GM12892 (cell line): ENCODE results near the gene USH1G.
A peak's percentile ranks its signal among the peaks of the same experiment; 100 is the strongest.

Experiments used
- DNase-seq: peaks from one replicate; pipeline ENCODE4 v3.0.0; 2011; ENCODE audit not compliant: insufficient read length
- FAIRE-seq: peaks from 2 replicates; lab custom pipeline; 2011; peaks lifted over from hg19 to GRCh38; lab: Jason Lieb, UNC
- POLR2A ChIP-seq: IDR thresholded peaks from 2 replicates; pipeline ENCODE4 v1.6.1; 2011; ENCODE audit warnings: low read depth, low read length, control low read depth
- POLR2AphosphoS5 ChIP-seq: IDR thresholded peaks from 2 replicates; pipeline ENCODE4 v1.6.1; 2011; ENCODE audit warnings: low read depth, low read length, control low read depth
- TAF1 ChIP-seq: IDR thresholded peaks from 2 replicates; pipeline ENCODE4 v1.6.1; 2011; ENCODE audit warnings: low read depth, mild to moderate bottlenecking, control low read depth, low read length, borderline replicate concordance

The USH1G gene

DNA sequence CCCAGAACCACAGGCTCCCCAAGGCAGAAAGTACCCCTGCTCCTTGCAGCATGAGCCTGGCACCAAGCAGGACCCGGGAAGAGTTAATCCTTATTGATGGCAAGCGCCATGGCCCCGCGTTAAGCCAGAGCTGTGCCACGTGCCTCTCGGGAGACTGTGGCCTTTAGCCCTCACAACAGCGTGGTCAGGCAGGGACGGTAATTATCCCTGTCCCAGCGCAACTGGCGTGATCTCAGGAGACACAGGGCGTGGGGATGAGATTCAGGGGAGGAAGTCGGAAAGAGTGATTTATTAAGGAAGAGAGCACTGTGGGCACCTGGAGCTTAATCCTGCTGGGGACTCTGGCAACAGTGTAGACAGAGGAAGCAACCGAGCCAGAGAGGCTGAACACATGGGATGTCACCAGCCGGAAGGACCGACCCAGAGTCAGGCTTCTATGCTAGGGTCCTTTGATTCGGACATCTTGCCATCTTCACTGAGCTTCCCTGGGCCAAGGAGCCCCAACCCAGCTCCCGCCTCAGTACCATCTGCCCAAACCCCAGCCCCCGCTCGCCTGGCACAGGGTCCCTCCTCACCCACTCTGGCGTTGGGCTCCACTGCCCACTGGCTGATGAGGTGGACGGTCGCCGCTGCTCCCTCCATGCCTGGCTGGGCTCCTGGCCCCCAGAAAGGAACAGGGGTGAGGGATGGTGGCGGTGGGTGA is 29.5 kb upstream of the USH1G start:
- FAIRE-seq (no peak), DNase-seq (no peak)
- TF ChIP-seq TAF1 = no peak
- TF ChIP-seq POLR2A = no peak

DNA sequence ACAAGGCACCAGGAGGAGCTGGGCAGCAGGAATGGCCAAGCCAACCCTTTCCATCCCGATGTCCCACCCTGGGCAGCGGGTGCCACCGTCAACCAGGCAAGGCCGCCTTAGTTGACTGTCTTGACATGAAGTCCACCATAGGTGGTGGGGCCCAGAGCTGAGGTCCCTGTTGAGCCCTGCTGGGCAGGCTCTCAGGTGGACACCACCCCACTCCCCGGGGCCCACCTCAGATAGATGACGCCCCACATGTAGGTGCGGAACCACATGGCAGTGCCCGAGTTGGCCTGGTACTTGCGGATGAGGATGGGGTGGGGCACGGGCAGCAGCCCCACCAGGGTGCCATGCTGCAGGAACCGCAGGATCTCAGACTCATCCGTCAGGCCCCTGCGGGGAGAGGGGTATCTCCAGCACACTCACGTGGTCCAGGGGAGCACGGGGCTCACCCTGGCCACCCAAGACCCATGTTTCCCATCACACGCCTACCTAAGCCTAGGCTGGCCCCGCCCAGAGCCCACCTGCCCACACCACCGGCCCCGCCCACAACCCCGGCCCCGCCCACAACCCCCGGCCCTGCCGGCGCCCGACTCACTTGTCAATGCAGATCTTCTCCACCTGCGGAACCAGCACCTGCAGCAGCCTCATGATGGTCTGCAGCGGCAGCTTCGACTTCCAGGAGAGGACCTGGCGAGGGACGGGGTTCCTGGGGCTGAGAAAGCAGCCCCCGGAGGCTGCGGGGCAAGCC is 28.8 kb upstream of the USH1G start:
- DNase-seq (no peak), FAIRE-seq (no peak)
- TF ChIP-seq TAF1 (no peak), POLR2AphosphoS5 (no peak), POLR2A (no peak)

DNA sequence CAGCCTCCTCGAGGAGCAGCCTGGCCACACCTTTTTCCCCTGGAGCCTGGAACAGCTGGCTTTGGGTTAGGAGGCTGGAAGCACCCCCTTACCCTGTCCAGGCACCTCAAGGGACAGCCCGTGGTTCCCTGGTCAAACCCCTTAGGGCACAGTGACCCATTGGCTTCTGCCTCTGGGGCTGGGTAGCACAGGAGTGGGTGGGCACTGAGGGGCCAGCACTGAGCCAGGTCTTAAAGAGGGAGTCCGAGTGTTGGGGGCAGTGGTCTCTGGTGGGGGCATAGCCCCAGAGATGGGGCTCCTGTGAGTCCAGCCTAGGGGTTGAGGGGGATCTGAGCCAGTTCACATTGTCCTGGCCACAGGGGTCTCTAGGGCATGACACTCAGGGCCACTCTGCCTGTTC is 28.0 kb upstream of the USH1G start:
- no peak for TF ChIP-seq POLR2A
- TF ChIP-seq TAF1 = no peak
- no peak for TF ChIP-seq POLR2AphosphoS5
- no peak for FAIRE-seq
- no peak for DNase-seq

DNA sequence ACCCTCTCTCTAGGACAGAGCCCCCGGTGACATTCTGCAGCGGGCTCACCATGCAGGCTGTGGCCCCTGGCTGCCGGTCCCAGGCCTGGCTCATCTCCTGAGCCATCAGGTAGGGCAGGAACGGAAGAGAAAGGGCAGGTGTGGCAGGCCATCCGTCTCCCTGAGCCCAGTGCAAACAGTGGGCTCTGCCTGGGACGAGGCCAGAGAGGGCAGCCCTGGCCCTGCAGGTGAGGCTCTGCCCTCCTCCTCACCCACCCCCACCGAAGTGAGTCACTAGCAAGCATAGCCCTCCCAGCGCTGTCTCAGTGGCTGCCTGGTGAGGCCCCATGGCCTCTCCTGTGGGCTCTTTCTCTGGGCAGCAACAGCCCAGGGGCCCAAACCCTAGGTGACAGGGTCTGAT is 27.2 kb upstream of the USH1G start:
- no peak for DNase-seq
- TF ChIP-seq TAF1 (no peak), POLR2A (no peak)
- no peak for FAIRE-seq

DNA sequence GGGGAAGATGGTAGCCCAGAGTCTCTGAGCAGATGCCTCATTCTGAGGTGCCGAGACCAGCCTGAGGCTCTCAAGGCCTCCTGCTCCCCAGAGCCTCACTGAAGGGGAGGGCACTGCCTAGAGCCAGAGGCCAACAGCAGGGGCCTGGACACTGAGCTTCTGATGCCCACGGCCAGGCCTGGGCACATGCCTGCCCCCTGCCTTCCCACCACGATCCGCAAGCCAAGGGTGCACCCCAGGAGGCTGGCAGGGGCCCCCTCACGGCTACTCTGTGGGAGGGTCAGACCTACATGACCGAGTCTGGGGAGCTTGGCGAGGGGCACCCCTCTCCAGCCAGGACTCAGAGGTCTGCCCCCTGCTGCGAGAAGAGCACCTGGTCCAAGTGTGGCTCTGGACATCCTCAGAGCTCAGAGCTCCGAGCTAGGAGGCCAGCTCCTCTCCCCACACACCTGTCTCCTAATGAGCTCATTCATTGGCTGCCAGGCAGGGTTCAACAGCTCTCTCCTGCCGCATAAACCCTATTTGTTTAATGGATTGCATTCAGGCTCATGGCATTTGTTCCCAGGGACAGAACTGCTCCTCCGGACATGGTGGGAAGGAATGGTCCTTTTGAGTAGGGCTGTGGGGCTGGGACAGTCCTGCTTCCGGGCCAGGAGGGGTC is 26.5 kb upstream of the USH1G start:
- no peak for TF ChIP-seq TAF1
- no peak for TF ChIP-seq POLR2A
- no peak for TF ChIP-seq POLR2AphosphoS5

DNA sequence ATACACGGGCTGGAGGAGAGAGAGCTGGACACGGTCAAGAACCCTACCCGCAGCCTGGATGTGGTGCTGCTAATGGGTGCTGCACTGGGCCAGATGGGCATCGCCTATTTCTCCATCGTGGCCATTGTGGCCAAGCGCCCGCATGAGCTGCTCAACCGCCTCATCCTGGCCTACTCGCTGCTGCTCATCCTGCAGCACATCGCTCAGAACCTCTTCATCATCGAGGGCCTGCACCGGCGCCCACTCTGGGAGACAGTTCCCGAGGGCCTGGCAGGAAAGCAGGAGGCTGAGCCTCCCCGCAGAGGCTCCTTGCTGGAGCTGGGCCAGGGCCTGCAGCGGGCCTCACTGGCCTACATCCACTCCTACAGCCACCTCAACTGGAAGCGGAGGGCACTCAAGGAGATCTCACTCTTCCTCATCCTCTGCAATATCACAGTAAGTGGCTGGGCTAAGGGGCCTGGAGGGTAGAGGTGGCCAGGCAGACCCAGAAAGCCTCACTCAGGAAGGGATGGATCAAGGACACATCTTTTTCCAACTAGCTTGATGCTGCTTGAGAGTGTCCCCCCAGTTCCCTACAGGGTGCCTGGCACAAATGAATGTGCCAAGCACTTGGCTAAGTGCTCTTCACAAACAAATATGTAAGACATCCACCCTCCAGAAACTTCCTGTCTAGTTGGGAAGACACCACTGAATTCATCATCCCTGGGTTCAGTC is 24.1 kb upstream of the USH1G start:
- no peak for FAIRE-seq
- no peak for DNase-seq
- no peak for TF ChIP-seq POLR2A
- TF ChIP-seq TAF1 = no peak
- TF ChIP-seq POLR2AphosphoS5 = no peak

More for the DNA sequence above, 26.5 kb upstream of the USH1G start:
- no peak for DNase-seq
- no peak for FAIRE-seq

DNA sequence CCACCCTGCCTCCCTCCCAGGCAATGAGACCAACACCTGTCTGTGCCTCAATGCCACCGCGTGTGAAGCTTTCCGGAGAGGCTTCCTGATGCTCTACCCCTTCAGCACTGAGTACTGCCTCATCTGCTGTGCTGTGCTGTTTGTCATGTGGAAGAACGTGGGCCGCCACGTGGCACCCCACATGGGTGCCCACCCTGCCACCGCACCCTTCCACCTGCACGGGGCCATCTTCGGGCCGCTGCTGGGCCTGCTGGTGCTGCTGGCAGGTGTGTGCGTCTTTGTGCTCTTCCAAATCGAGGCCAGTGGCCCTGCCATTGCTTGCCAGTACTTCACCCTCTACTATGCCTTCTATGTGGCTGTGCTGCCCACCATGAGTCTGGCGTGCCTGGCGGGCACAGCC is 23.6 kb upstream of the USH1G start:
- FAIRE-seq (no peak), DNase-seq (no peak)
- TF ChIP-seq POLR2A (no peak), POLR2AphosphoS5 (no peak), TAF1 (no peak)

DNA sequence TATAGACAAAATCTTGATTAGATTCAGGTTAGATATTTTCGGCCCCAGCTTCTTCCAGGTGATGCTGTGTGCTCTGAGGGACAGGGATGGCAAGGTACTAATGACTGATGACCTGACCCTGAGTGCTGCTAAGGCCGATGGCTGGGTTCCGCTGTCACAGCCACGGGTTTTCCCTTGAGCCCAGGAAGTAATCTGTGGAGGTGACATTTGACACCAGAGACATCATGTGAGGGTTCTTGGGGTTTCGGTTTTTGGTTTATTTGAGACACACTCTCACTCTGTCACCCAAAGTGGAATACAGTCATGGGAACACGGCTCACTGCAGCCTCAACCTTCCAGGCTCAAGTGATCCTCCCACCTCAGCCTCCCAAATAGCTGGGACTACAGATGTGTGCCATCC is 22.5 kb upstream of the USH1G start:
- TF ChIP-seq POLR2A (peak; percentile 54; the same call in 1 of the 2 replicates), POLR2AphosphoS5 (no peak)
- FAIRE-seq (peak; percentile 81), DNase-seq (no peak)

DNA sequence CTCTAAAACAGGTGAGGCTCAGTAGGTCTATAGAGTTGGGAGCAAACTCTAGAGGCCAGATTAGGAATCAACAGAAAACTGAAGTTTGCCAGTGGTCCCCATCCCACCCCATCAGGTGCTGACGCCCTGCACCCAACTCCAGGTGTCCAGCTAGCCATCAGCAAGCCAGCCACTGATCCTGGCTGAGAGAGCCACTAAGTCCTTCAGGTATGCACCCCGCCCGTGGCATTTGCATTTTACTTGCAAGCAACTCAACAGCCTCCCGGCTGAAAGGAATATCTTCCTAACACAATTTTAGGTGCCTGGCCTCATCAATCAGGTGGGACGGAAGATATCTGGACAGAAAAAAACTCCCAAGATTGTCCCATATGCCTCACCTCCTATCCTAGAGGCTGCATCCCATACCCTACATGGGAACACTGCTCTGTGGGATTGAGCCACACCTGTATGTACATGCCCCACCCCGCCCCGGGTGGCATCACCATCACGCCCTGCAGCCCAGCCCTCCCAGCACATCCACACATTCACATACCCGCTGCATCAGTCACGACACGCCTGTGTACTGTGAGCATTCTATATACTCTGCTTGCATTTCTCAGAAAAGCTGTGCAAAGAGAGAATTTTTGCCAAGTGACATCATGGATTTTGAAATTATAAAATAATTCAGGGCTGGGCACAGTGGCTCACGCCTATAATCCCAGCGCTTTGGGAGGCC is 20.9 kb upstream of the USH1G start:
- DNase-seq (no peak), FAIRE-seq (no peak)
- TF ChIP-seq POLR2AphosphoS5 = no peak
- TF ChIP-seq POLR2A = no peak
- TF ChIP-seq TAF1 = no peak

DNA sequence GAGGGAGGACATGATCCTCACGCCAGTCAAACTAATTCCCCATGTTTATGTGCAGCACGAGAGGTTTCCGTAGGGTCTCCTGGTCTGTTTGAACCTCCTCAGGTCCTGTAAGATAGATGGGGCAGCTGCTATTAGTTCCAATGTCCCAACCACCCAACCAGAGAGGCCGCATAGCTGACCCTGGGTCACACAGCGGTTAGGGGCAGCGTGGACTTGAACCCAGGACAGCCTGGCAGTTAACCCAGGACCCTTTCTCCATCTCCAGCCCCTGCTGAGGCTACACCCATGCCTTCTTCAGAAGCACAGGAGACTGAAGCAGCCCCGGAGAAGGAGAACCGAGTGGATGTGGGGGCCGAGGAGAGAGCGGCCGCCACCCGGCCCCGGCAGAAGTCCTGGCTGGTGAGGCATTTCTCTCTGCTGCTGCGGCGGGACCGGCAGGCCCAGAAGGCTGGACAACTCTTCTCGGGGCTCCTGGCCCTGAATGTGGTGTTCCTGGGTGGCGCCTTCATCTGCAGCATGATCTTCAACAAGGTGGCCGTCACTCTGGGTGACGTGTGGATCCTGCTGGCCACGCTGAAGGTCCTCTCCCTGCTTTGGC is 18.2 kb upstream of the USH1G start:
- FAIRE-seq (no peak), DNase-seq (no peak)
- TF ChIP-seq TAF1 = no peak
- TF ChIP-seq POLR2A = no peak
- no peak for TF ChIP-seq POLR2AphosphoS5
